C4-2B (cell line): ENCODE results near the gene ANP32A.

Experiments
- CTCF ChIP-seq: fragments of 450-650 bp; conservative IDR thresholded peaks from 2 replicates; pipeline ENCODE4 v1.5.1; 2017; ENCODE audit warnings: mild to moderate bottlenecking
- ZFX ChIP-seq: fragments of 450-650 bp; IDR thresholded peaks from 2 replicates; pipeline ENCODE4 v1.6.1; 2017

GRCh38 chr15:68734881-68735280 is 85.8 kb downstream of the ANP32A start:
- TF ChIP-seq CTCF (no peak), ZFX (no peak)
